NCI-H187 (cell line): ENCODE results near the gene PRPF40A.

Experiments used
- DNase-seq, 2 experiments: peaks; one replicate each; lab custom pipeline; 2025; lab: John Stamatoyannopoulos, UW

The PRPF40A gene

DNA sequence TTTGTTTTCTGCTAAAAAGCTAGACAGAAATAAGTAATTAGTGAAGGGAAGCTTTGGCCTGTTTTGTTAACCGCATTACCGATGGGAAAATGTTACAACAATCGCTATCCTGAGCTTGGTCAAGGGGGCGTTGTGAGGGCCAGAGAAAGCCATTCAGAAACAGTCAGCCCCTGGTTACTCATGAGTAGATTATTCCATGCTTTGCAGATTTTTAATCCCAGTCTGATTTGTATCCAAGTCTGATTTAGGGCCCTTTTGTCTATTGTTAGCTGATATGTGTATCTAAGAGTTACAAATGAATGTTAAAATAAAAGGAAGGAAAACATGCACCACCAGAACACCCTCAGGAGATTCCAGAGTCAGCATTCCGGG, 99.1 kb downstream of the PRPF40A start:
- DNase-seq, result no peak

DNA sequence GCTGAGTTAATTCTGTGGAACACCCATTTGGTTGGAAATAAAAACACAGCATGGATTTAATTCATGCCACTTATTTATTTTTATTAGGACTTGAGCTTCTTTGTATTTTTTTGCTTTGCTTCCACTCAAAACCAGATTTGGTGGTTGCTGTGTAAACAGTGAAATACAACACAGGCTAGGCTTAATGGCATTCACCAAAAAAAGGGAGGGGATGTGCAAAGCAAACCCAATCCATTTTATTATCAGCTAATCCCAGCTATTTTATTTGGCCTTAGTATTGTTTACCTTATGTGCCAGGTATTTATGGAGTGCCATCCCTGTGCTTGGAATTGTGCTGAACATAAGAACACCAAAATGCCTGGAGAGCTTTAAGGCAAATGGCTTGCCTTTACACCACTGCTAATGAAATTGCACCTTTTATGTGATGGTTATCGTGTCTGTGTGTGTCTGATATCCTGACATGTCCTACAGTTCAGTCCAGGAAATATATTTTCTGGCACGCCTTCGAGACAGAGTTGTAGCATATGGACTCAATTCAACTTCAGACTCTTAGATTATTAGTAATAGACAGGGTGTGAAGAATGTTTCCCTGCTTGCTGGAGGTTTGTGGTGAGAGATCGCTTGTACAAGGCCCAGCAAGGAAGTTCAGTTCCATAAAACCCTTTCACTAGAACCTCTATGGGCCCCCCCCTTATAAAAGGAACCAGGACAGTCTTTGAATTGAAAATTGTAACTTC, 99.6 kb downstream of the PRPF40A start:
- DNase-seq, result no peak

DNA sequence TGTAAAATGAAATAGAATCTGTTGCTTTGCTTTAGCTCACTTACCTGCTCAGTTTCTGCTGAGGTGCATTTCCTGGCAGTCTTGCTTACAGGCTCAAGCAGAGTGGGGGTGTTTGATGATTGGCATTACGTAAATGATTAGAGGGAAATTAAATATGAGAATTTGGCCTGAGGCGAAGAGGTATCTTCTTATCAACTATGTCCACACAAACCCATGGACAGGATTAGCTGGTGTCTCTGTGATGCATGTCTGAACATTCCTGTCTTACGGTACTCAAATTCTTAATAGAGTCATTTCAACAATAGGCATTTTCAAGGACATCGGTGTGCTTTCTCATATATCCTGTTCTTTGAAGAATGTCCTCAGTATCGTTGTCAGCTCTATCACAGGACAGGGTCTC, 102.1 kb downstream of the PRPF40A start:
- no peak for DNase-seq

DNA sequence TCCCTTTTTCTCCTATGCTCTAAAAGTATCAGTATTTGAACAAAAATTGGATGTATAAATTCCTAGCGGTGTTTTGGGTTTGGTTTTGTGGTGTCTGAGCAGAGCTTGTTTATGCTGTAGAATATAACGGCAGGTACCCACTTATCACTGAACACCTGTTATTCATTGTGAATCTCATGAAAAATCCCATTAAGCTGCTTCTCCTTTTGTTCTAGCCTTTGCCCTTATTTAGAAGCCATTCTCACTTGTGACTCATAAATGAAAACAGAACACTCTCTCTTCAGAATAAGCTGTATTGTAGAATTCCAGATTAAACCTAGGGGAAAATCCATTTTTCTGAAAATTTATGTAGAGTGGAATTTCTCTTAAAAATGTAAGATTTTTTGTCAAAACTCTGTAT, 104.0 kb downstream of the PRPF40A start:
- no peak for DNase-seq

DNA sequence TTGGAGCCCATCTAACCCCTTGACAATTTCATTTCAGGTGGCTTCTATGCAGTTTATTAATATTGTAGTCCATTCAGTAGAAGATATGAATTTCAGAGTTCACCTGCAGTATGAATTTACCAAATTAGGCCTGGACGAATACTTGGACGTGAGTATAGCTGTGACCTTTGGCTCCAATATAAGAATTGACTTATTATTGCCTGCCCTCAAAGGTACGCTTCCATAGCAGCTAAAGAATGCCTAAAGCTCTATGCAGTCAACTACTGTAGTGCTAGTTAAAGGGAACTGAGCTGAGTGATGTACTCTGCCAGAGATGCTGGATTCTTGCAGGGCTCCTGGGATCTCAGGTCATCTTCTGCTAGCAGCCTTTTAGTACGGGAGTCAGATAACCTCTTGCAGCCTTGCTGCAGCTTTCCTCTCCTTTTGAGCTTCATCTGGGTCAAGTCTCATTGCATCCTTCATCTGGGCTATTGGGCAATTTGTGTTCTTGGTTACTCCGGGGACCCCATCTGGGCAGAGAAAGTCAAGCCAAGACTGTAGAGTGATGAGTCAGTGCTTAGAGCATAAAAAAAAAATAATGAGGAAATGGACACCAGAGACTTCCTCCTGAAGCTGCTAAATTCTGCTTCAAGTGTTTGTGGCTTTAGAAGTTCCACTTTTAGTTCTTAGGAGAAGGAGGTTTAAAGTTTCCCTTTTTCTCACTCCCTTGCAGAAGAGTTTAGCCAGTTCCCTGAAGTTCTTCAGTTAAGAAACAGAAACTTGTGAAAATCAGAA, 105.6 kb downstream of the PRPF40A start:
- no peak for DNase-seq

DNA sequence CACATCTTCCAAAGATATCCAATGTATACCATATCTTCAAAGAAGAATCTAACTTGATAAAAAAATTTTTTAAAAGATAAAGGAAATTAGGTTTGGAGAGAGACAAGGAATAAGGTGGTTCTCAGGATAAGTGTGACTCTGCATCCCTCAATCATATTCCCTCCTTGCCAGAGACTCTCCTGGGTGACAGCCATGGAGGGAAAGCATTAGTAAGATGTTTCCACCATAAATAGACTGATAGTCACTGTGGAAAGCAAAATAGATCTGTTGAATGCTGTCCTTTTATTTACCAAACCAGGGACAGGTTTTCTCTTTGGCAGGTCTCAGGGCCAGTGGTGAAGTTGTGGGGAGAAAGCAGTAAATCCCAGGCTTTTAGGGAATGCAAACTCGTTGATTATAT, 107.6 kb downstream of the PRPF40A start:
- no peak for DNase-seq

DNA sequence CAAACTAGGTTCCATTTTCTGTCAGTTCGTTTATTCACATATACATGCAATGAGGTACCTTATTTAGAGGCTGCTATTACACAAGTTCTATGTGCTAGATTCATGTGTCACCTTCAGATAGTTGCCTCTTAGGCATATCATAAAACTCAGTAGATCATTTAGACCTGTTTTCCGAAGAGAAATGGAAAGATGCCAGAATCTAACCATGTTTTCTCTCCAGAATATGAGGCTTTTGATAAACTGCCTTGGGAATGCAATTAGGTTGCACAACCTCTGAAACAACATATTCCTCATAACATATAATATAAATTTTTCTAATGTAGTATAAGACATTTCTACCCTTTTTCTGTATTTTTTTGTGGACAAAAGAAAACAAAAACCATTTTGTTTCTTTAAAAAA, 108.1 kb downstream of the PRPF40A start:
- no peak for DNase-seq

DNA sequence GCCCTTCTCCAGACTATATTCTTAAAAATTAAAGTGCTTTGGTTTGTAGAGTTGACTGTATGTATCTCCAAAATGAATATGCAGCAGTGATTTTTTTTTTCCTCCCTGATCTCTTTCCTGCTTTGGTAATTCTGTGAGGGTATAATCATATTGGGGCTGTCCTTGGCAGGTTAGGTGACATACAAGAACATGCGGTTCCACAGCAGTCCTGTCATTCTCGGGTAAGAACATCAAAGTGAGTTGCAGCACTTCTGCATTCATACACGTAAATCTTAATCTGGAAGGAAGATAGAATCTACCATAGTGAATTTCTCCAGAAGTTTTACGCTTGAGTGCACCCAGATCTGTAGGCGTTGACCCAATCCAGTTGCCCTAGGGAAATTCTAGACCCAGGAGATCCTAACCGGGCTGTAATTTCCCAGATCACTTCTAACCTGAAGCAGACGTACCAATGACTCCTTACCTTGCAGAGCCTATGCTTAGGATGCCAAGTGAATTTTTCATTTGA, 109.4 kb downstream of the PRPF40A start:
- DNase-seq, result no peak

DNA sequence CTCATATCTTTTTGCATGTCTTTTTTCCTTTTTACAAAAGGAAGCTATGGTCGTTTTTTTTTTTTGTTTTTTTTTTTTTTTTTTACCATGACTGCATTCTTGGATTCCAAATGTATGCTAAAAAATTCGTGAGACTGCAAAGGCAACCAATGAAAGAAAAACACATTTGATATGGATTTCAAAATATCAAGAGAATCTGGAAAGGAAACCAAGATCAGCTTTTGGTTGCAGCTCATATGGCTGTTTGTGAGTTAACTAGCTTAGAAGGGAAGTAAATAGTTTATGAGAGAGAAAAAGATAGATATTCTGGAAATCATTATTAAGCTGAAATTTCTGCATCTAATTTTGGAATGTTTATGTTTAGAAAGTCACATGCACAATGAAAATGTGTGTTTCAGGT, 110.3 kb downstream of the PRPF40A start:
- no peak for DNase-seq

DNA sequence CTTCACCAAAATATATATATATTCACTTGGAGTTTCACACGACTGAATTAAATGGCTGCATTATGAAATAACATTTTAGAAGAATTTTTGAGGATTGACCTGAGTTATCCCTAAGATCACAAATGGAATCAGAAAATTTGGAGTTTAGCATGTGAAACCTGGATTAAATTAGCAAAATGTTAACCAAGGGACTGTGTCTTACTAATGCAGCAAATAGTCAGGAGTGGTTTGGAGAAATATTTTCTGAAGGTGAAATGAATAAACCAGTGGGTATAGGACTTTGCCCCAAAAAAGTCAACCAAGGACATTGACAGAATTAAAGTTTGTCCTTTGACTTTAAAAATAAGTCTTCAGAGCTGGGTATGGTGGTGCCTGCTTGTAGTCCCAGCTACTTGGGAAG, 111.2 kb downstream of the PRPF40A start:
- DNase-seq, result no peak

DNA sequence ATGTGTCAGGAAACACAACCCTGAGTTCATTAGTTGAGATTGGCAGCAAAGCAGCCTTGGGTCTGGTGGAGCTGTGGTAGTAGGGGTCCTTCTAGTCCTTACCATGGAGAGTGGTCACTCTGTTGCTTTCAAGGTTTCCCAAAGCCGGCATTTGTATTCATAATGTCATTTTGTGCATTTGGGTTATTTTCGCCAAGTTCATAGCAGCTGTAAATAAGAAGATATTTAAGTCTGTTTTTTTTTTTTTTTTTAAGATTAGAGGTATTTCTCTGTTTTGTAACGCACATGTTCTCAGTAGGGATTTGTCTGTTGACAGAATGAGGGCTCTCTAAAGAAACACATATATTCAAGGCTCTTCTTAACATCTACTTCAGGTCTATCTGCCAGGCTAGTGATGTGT, 114.1 kb downstream of the PRPF40A start:
- no peak for DNase-seq

DNA sequence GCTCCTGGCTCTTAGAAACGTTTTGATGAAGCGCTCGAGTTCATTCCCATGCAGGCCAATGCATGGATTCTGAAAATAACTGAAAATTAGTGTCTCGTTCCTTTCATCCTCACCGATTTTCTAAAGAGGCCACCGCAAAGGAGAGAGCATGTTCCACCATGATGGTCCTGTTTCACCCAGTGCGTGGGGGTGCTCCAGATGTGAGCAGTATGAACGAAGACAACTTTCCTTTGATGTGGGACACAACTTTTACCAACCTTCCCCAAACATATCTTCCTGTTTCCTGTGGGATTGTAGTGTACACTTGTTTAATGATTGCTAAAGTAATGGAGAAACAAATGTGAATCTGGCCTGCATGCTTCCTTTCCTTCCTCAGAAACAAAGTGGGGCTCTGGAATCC, 114.5 kb downstream of the PRPF40A start:
- DNase-seq, result no peak
